Measurements from ENCODE around the gene EEPD1. TPM values are rescaled to one million over a fixed set of nuclear protein-coding genes. Genes with fewer than 3 reads are reported as not detected.

The EEPD1 gene
- total RNA-seq, 2 donors from 2014 or later: 8.2 to 10.0 TPM

GRCh38 chr7:36199329-36199728, 46.3 kb downstream of the EEPD1 start:
- Histone ChIP-seq H3K4me1 (no peaks in the 10 kb centered on the region), H3K9ac (ENCODE audit: low read depth in 2 of 2, low read length in 2 of 2) (no peak overlapping the region), H3K36me3 (no peaks in the 10 kb centered on the region), H3K27me3 (no peaks in the 10 kb centered on the region), H3K9me3 (no peaks in the 10 kb centered on the region), H3K4me3 (no peak overlapping the region), H3K27ac (no peak overlapping the region)
- intact Hi-C loops (cut with DNase I): no loop called here
- no peak for DNase-seq
- TF ChIP-seq CTCF (IDR thresholded peaks at IDR 0.05): no peak

- Histone ChIP-seq H3K4me1 (no peaks in the 10 kb centered on the region), H3K27ac (no peak overlapping the region)
Measured at GRCh38 chr7:36201122-36201723, 48.2 kb downstream of the EEPD1 start.

GRCh38 chr7:36202398-36202797, 49.3 kb downstream of the EEPD1 start:
- TF ChIP-seq CTCF (IDR thresholded peaks at IDR 0.05): no peak
- Histone ChIP-seq H3K4me1 (no peaks in the 10 kb centered on the region), H3K27me3 (no peaks in the 10 kb centered on the region), H3K4me3 (no peak overlapping the region), H3K9ac (ENCODE audit: low read depth in 2 of 2, low read length in 2 of 2) (no peak overlapping the region), H3K27ac (no peak overlapping the region), H3K36me3 (no peaks in the 10 kb centered on the region), H3K9me3 (no peaks in the 10 kb centered on the region)
- no peak for DNase-seq
- intact Hi-C loops (cut with DNase I): loop anchor here (5.0 kb wide), 1 partner anchor 45 kb away; no protein-coding TSS in a partner anchor

More at GRCh38 chr7:36201122-36201723, 48.2 kb downstream of the EEPD1 start:
- DNase-seq: no peak
- Histone ChIP-seq H3K36me3 (no peaks in the 10 kb centered on the region), H3K27me3 (no peaks in the 10 kb centered on the region), H3K4me3 (no peak overlapping the region), H3K9me3 (no peaks in the 10 kb centered on the region), H3K9ac (ENCODE audit: low read depth in 2 of 2, low read length in 2 of 2) (no peak overlapping the region)
- intact Hi-C loops (cut with DNase I): loop anchor here (5.0 kb wide), 1 partner anchor 44 kb away; no protein-coding TSS in a partner anchor
- TF ChIP-seq CTCF (IDR thresholded peaks at IDR 0.05): no peak

- Histone ChIP-seq H3K36me3 (no peaks in the 10 kb centered on the region), H3K27me3 (no peaks in the 10 kb centered on the region), H3K4me1 (peaks cover 5% of the 10 kb centered on the region), H3K9me3 (no peaks in the 10 kb centered on the region), H3K4me3 (no peak overlapping the region), H3K9ac (ENCODE audit: low read depth in 2 of 2, low read length in 2 of 2) (no peak overlapping the region), H3K27ac (no peak overlapping the region)
- DNase-seq: no peak
- no peak for TF ChIP-seq CTCF (IDR thresholded peaks at IDR 0.05)
- intact Hi-C loops (cut with DNase I): loop anchor here (5.0 kb wide), 1 partner anchor 46 kb away; no protein-coding TSS in a partner anchor
Measured at GRCh38 chr7:36203071-36203790, 50.2 kb downstream of the EEPD1 start.

GRCh38 chr7:36204044-36204663, 51.1 kb downstream of the EEPD1 start:
- Histone ChIP-seq H3K27ac (no peak overlapping the region), H3K27me3 (no peaks in the 10 kb centered on the region), H3K4me3 (no peak overlapping the region), H3K4me1 (peaks cover 11% of the 10 kb centered on the region), H3K9ac (ENCODE audit: low read depth in 2 of 2, low read length in 2 of 2) (no peak overlapping the region), H3K9me3 (no peaks in the 10 kb centered on the region), H3K36me3 (no peaks in the 10 kb centered on the region)
- DNase-seq: no peak
- no peak for TF ChIP-seq CTCF (IDR thresholded peaks at IDR 0.05)
- intact Hi-C loops (cut with DNase I): loop anchor here (5.0 kb wide), 1 partner anchor 47 kb away; no protein-coding TSS in a partner anchor
